GM12892 (cell line): Measurements from ENCODE around the gene PTCD2.

ENCODE experiments used
- POLR2A ChIP-seq: IDR thresholded peaks from 2 replicates; pipeline ENCODE4 v1.6.1; 2011; ENCODE audit warnings: low read depth, low read length, control low read depth
- POLR2AphosphoS5 ChIP-seq: IDR thresholded peaks from 2 replicates; pipeline ENCODE4 v1.6.1; 2011; ENCODE audit warnings: low read depth, low read length, control low read depth

- TF ChIP-seq POLR2AphosphoS5 (no peak), POLR2A (no peak)
These were observed 6.1 kb downstream of the PTCD2 start for GRCh38 chr5:72326306-72326649.
